ENCODE results near the gene CCDC146.

CCDC146 gene

DNA sequence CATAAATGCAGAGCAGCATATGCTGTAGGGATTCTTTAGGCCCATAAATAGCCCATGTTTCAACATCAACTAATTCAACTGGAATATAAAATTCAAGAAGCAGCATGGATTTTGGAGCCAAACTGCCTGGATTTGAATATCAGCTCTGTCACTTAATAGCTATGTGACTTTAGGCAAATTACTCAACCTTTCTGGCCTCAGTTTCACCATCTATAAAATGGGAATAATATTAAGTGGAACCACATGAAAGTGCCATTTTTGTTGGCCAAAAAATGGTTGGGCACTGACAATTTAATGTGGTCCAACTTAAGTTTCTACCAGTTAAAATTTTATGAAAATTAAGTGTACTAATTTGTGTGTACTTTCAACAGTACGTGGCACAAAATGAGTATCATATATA, 195.6 kb downstream of the CCDC146 start:
- Histone ChIP-seq H3K9me3 (ENCODE audit: insufficient read depth, low read length, severe bottlenecking) (no peaks in the 10 kb centered on the region), H3K4me3 (ENCODE audit: low read depth in 1 of 2, low read length in 2 of 2) (no peak overlapping the region), H3K27ac (ENCODE audit: low read length) (no peak overlapping the region), H4K20me1 (ENCODE audit: insufficient read depth, low read length) (no peaks in the 10 kb centered on the region), H3K36me3 (ENCODE audit: insufficient read depth, low read length) (no peaks in the 10 kb centered on the region), H3K4me1 (ENCODE audit: insufficient read depth, low read length) (no peaks in the 10 kb centered on the region), H3K79me2 (ENCODE audit: insufficient read depth, low read length) (no peaks in the 10 kb centered on the region), H3K9ac (ENCODE audit: low read depth, low read length) (no peak overlapping the region), H3K27me3 (ENCODE audit: insufficient read depth, low read length, poor library complexity) (no peaks in the 10 kb centered on the region), H3K4me2 (ENCODE audit: insufficient read depth, low read length) (no peak overlapping the region), H2AFZ (ENCODE audit: low read depth, low read length) (no peak overlapping the region)
- TF ChIP-seq, protein P1, sequence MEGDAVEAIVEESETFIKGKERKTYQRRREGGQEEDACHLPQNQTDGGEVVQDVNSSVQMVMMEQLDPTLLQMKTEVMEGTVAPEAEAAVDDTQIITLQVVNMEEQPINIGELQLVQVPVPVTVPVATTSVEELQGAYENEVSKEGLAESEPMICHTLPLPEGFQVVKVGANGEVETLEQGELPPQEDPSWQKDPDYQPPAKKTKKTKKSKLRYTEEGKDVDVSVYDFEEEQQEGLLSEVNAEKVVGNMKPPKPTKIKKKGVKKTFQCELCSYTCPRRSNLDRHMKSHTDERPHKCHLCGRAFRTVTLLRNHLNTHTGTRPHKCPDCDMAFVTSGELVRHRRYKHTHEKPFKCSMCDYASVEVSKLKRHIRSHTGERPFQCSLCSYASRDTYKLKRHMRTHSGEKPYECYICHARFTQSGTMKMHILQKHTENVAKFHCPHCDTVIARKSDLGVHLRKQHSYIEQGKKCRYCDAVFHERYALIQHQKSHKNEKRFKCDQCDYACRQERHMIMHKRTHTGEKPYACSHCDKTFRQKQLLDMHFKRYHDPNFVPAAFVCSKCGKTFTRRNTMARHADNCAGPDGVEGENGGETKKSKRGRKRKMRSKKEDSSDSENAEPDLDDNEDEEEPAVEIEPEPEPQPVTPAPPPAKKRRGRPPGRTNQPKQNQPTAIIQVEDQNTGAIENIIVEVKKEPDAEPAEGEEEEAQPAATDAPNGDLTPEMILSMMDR (IDR thresholded peaks at IDR 0.05; ENCODE audit: borderline replicate concordance, extremely low read depth, low read length, poor library complexity, severe bottlenecking): no peak
- TF ChIP-seq EZH2 (IDR thresholded peaks at IDR 0.05; ENCODE audit: borderline replicate concordance, low read depth, low read length, severe bottlenecking): no peak
- ATAC-seq (ENCODE audit: insufficient read depth, low read depth) (no peak), DNase-seq (no peak)

DNA sequence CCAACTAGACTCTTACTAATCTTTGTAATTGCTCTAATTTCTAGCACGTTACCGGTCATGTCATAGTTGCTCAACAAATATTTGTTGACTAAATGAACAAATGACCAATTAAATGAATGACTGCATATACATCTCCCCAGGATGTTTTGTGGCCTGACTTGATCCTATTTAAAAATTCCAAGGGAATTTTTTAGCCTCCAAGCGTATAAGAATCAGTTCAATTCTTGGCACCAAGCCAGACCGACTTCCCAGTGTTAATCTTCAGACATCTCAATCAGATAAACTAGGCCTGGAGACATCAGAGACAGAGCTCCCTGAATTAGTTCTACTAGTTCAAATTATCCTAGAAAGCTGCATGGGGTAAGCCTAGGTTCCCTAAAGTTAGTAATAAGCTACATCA, 197.7 kb downstream of the CCDC146 start:
- no peaks in the 10 kb centered on the region for H4K20me1 ChIP-seq (ENCODE audit: insufficient read depth, low read length)
- no peak for ATAC-seq (ENCODE audit: insufficient read depth, low read depth)

DNA sequence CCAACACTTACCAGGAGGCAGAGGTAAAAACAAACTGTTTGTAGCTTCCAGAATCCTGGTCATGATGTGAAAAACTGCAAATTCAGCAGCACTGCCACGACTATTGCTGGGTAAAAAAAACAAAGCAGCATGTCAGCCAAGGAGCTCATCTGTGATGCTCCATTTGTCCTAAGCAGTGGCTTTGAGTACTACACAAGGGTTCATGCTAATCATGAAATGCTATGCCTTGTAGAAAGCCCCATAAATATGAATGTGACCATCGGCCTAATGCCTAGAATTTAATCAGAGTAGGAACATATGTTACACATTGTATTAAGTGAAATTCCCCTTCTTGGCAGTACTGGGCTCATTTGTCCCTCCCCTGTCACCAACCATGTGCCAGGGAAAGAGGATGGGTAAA, 198.3 kb downstream of the CCDC146 start:
- ATAC-seq (ENCODE audit: insufficient read depth, low read depth): no peak
- H2AFZ ChIP-seq (ENCODE audit: low read depth, low read length): no peak overlapping the region
- TF ChIP-seq EZH2 (IDR thresholded peaks at IDR 0.05; ENCODE audit: borderline replicate concordance, low read depth, low read length, severe bottlenecking): no peak
- TF ChIP-seq, protein P1 (IDR thresholded peaks at IDR 0.05; ENCODE audit: borderline replicate concordance, extremely low read depth, low read length, poor library complexity, severe bottlenecking): no peak
- no peak overlapping the region for H3K27ac ChIP-seq (ENCODE audit: low read length)
- no peaks in the 10 kb centered on the region for H3K79me2 ChIP-seq (ENCODE audit: insufficient read depth, low read length)
- no peaks in the 10 kb centered on the region for H3K9me3 ChIP-seq (ENCODE audit: insufficient read depth, low read length, severe bottlenecking)
- no peaks in the 10 kb centered on the region for H3K36me3 ChIP-seq (ENCODE audit: insufficient read depth, low read length)
- DNase-seq: no peak
- no peak overlapping the region for H3K9ac ChIP-seq (ENCODE audit: low read depth, low read length)
- no peaks in the 10 kb centered on the region for H3K4me1 ChIP-seq (ENCODE audit: insufficient read depth, low read length)
- H3K4me3 ChIP-seq (ENCODE audit: low read depth in 1 of 2, low read length in 2 of 2): no peak overlapping the region
- no peak overlapping the region for H3K4me2 ChIP-seq (ENCODE audit: insufficient read depth, low read length)
- no peaks in the 10 kb centered on the region for H3K27me3 ChIP-seq (ENCODE audit: insufficient read depth, low read length, poor library complexity)
- no peaks in the 10 kb centered on the region for H4K20me1 ChIP-seq (ENCODE audit: insufficient read depth, low read length)

More for the DNA sequence above, 197.7 kb downstream of the CCDC146 start:
- no peaks in the 10 kb centered on the region for H3K79me2 ChIP-seq (ENCODE audit: insufficient read depth, low read length)
- no peak for DNase-seq
- H3K4me2 ChIP-seq (ENCODE audit: insufficient read depth, low read length): no peak overlapping the region
- H3K4me1 ChIP-seq (ENCODE audit: insufficient read depth, low read length): no peaks in the 10 kb centered on the region
- TF ChIP-seq, protein P1 (IDR thresholded peaks at IDR 0.05; ENCODE audit: borderline replicate concordance, extremely low read depth, low read length, poor library complexity, severe bottlenecking): no peak
- no peak for TF ChIP-seq EZH2 (IDR thresholded peaks at IDR 0.05; ENCODE audit: borderline replicate concordance, low read depth, low read length, severe bottlenecking)
- H3K9me3 ChIP-seq (ENCODE audit: insufficient read depth, low read length, severe bottlenecking): no peaks in the 10 kb centered on the region
- no peak overlapping the region for H3K9ac ChIP-seq (ENCODE audit: low read depth, low read length)
- H3K4me3 ChIP-seq (ENCODE audit: low read depth in 1 of 2, low read length in 2 of 2): no peak overlapping the region
- no peak overlapping the region for H3K27ac ChIP-seq (ENCODE audit: low read length)
- H3K36me3 ChIP-seq (ENCODE audit: insufficient read depth, low read length): no peaks in the 10 kb centered on the region
- no peaks in the 10 kb centered on the region for H3K27me3 ChIP-seq (ENCODE audit: insufficient read depth, low read length, poor library complexity)
- no peak overlapping the region for H2AFZ ChIP-seq (ENCODE audit: low read depth, low read length)

DNA sequence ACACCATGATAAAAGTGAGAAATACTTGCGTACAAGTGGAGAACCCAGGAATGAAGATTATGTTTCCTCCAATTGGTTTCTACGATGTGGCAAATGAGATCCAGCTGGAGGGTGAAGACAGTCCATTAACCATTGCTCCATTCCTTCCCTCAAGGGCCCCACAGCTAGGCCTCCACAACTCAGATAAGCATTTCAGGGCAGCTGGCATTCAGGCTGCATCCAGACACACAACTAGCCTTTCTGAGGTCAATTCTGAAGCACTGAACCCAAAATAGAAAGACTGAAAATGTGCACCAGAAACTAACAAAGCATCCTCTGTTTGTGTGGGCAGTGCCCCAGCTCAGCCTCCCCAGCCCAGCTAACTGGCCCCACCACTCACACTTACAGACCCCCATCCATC, 198.9 kb downstream of the CCDC146 start:
- TF ChIP-seq EZH2 (IDR thresholded peaks at IDR 0.05; ENCODE audit: borderline replicate concordance, low read depth, low read length, severe bottlenecking): no peak
- TF ChIP-seq, protein P1 (IDR thresholded peaks at IDR 0.05; ENCODE audit: borderline replicate concordance, extremely low read depth, low read length, poor library complexity, severe bottlenecking): no peak
- Histone ChIP-seq H3K9ac (ENCODE audit: low read depth, low read length) (no peak overlapping the region), H3K4me1 (ENCODE audit: insufficient read depth, low read length) (no peaks in the 10 kb centered on the region), H3K27ac (ENCODE audit: low read length) (no peak overlapping the region), H2AFZ (ENCODE audit: low read depth, low read length) (no peak overlapping the region), H4K20me1 (ENCODE audit: insufficient read depth, low read length) (no peaks in the 10 kb centered on the region), H3K4me3 (ENCODE audit: low read depth in 1 of 2, low read length in 2 of 2) (no peak overlapping the region), H3K4me2 (ENCODE audit: insufficient read depth, low read length) (no peak overlapping the region), H3K9me3 (ENCODE audit: insufficient read depth, low read length, severe bottlenecking) (no peaks in the 10 kb centered on the region), H3K27me3 (ENCODE audit: insufficient read depth, low read length, poor library complexity) (no peaks in the 10 kb centered on the region), H3K36me3 (ENCODE audit: insufficient read depth, low read length) (no peaks in the 10 kb centered on the region), H3K79me2 (ENCODE audit: insufficient read depth, low read length) (no peaks in the 10 kb centered on the region)
- ATAC-seq (ENCODE audit: insufficient read depth, low read depth) (no peak), DNase-seq (no peak)
